Endothelial cell of umbilical vein (primary cell): Measurements from ENCODE around the gene UQCRHL. TPM values are rescaled to one million over a fixed set of nuclear protein-coding genes. Genes with fewer than 3 reads are reported as not detected.

ENCODE experiments used
- BruUV-seq: library from RNA; stranded (reverse); fragments of 400-500 nt; replicated peaks from 2 replicates; lab custom pipeline; 2021; lab: Mats Ljungman, UMichigan
- CTCF ChIA-PET: fragments of 300-600, 350-600 bp; sonication (Branson Sonifier 250); formaldehyde crosslinking; loops from one replicate; lab custom pipeline; 2021; ENCODE audit warnings: antibody characterized with exemption, inconsistent platforms; lab: Charles Lee
- POLR2A ChIA-PET: fragments of 300-600, 350-600 bp; sonication (Branson Sonifier 250); formaldehyde crosslinking; loops from one replicate; lab custom pipeline; 2021; ENCODE audit warnings: antibody characterized with exemption, inconsistent platforms; lab: Charles Lee
- DNase-seq: peaks from one replicate; pipeline ENCODE4 v3.0.0-alpha.2; 2011; ENCODE audit warnings: low read depth, low spot score
- FAIRE-seq: peaks from 2 replicates; lab custom pipeline; 2011; peaks lifted over from hg19 to GRCh38; lab: Jason Lieb, UNC
- H2AFZ ChIP-seq: 2 replicates; pipeline ENCODE4 v1.6.0; 2012; ENCODE audit warnings: low read depth, low read length, control low read depth, inconsistent platforms
- H3K27ac ChIP-seq: 2 replicates; pipeline ENCODE4 v1.5.1; 2011; ENCODE audit warnings: low read depth, mild to moderate bottlenecking, control low read depth, low read length, moderate library complexity; ENCODE audit not compliant: insufficient read depth
- H3K27me3 ChIP-seq, 2 experiments: 2 replicates each; pipeline versions ENCODE4 v1.6.0 to v1.6.1; 2011; ENCODE audit warnings: low read length in 2 of 2, mixed read lengths in 1 of 2; ENCODE audit not compliant: control insufficient read depth in 2 of 2, insufficient read depth in 2 of 2
- H3K36me3 ChIP-seq, 2 experiments: 2 replicates in 1 of 2; 3 replicates in 1 of 2; pipeline ENCODE4 v1.5.1; 2011; ENCODE audit warnings: low read length in 2 of 2, mild to moderate bottlenecking in 1 of 2, moderate library complexity in 1 of 2; ENCODE audit not compliant: control insufficient read depth in 2 of 2, insufficient read depth in 2 of 2; ENCODE audit errors: extremely low read depth in 1 of 2
- H3K4me1 ChIP-seq: 3 replicates; pipeline ENCODE4 v1.5.1; 2011; ENCODE audit warnings: mild to moderate bottlenecking, low read length; ENCODE audit not compliant: control insufficient read depth, insufficient read depth; ENCODE audit errors: extremely low read depth
- H3K4me2 ChIP-seq: 2 replicates; pipeline ENCODE4 v1.6.1; 2011; ENCODE audit warnings: low read length, control low read depth, mixed read lengths; ENCODE audit not compliant: insufficient read depth
- H3K4me3 ChIP-seq, 3 experiments: fragments of 200-600 bp in 1 of 3; sonication (generic), shearing (Covaris generic) in 1 of 3; replicated peaks in 1 of 3; 2 replicates each; pipeline ENCODE4 v1.5.1; 2011 to 2016; ENCODE audit warnings: control low read depth in 3 of 3, low read length in 3 of 3, mild to moderate bottlenecking in 2 of 3, inconsistent platforms in 1 of 3, low read depth in 1 of 3, moderate library complexity in 1 of 3; ENCODE audit not compliant: insufficient read depth in 1 of 3
- H3K79me2 ChIP-seq: 2 replicates; pipeline ENCODE4 v1.6.0; 2012; ENCODE audit warnings: low read length, inconsistent platforms; ENCODE audit not compliant: control insufficient read depth, insufficient read depth
- H3K9ac ChIP-seq: replicated peaks from 2 replicates; pipeline ENCODE3; 2011; ENCODE audit warnings: low read length, control low read depth; ENCODE audit not compliant: insufficient read depth; ENCODE audit errors: extremely low read depth
- H3K9me1 ChIP-seq: replicated peaks from 3 replicates; pipeline ENCODE4 v1.6.0; 2011; ENCODE audit warnings: mild to moderate bottlenecking, low read length; ENCODE audit not compliant: control insufficient read depth, insufficient read depth; ENCODE audit errors: extremely low read depth
- H3K9me3 ChIP-seq: replicated peaks from 2 replicates; pipeline ENCODE4 v1.5.1; 2012; ENCODE audit warnings: low read length, inconsistent platforms; ENCODE audit not compliant: control insufficient read depth, insufficient read depth
- H4K20me1 ChIP-seq: replicated peaks from 2 replicates; pipeline ENCODE3; 2011; ENCODE audit warnings: mild to moderate bottlenecking, low read length; ENCODE audit not compliant: control insufficient read depth, insufficient read depth; ENCODE audit errors: extremely low read depth
- CTCF ChIP-seq, 2 donors: IDR thresholded peaks; 1 replicate in 1 of 2; 2 replicates in 1 of 2; pipeline ENCODE4 v1.5.1; 2011; ENCODE audit warnings: low read length in 2 of 2, mild to moderate bottlenecking in 2 of 2, moderate library complexity in 2 of 2, control low read depth in 1 of 2, inconsistent platforms in 1 of 2, low read depth in 1 of 2; ENCODE audit not compliant: insufficient read depth in 1 of 2; ENCODE audit errors: extremely low read depth in 1 of 2
- EZH2 ChIP-seq: IDR thresholded peaks from 2 replicates; pipeline ENCODE4 v1.6.1; 2012; ENCODE audit warnings: borderline replicate concordance, low read depth, mild to moderate bottlenecking, moderate library complexity, low read length, inconsistent platforms; ENCODE audit not compliant: severe bottlenecking
- FOS ChIP-seq: IDR thresholded peaks from 2 replicates; pipeline ENCODE4 v1.6.1; 2011; ENCODE audit warnings: mild to moderate bottlenecking, low read length, moderate library complexity, borderline replicate concordance; ENCODE audit not compliant: insufficient read depth
- GATA2 ChIP-seq: IDR thresholded peaks from 2 replicates; pipeline ENCODE4 v1.7.0; 2011; ENCODE audit warnings: low read depth, mild to moderate bottlenecking, moderate library complexity, mixed read lengths, low read length; ENCODE audit not compliant: insufficient read length, insufficient read depth
- JUN ChIP-seq: IDR thresholded peaks from 2 replicates; pipeline ENCODE4 v1.6.1; 2011; ENCODE audit warnings: borderline replicate concordance, low read depth; ENCODE audit not compliant: insufficient read length, insufficient read depth
- MAX ChIP-seq: IDR thresholded peaks from 2 replicates; pipeline ENCODE4 v1.6.1; 2011; ENCODE audit not compliant: insufficient read depth, insufficient read length
- MYC ChIP-seq: IDR thresholded peaks from one replicate; pipeline ENCODE4 v1.6.1; 2011; ENCODE audit warnings: mild to moderate bottlenecking, low read depth, low read length
- POLR2A ChIP-seq: IDR thresholded peaks from 2 replicates; pipeline ENCODE4 v1.6.1; 2012; ENCODE audit warnings: low read depth, mild to moderate bottlenecking, control low read depth, low read length
- POLR2AphosphoS5 ChIP-seq: IDR thresholded peaks from 2 replicates; pipeline ENCODE4 v1.6.1; 2012; ENCODE audit warnings: low read depth, mild to moderate bottlenecking, control low read depth, low read length, moderate library complexity; ENCODE audit not compliant: insufficient read depth
- dilution Hi-C: fragments of 300-500 bp; cut with MboI; formaldehyde crosslinking; loops from one replicate; pipeline ENCODE4 v1.15.0; 2019; ENCODE audit warnings: low sequenced_read_pairs; ENCODE audit not compliant: extremely low pct_ligation_motif_present
- intact Hi-C: fragments of 100-400 bp; cut with micrococcal nuclease; formaldehyde crosslinking; loops from one replicate; pipeline ENCODE4 v1.10.0; 2022
- polyA plus RNA-seq, 4 experiments: library from polyadenylated mRNA; depleted of rRNA in 3 of 4; stranded (reverse) in 3 of 4; unstranded in 1 of 4; fragments of >200 nt; gene quantifications; 2 replicates each; pipeline versions ENCODE4 v1.2.1 to v1.2.3, GENCODE V29; 2011 to 2012; ENCODE audit warnings: missing spikeins in 1 of 4
- total RNA-seq: library from RNA; stranded (reverse); gene quantifications from 2 replicates; pipeline ENCODE4 v1.2.3, GENCODE V29; 2021

The UQCRHL gene
- total and polyA plus RNA-seq, 2 donors (not counting 3 experiments of a cell fraction or from before 2014, with no cell fraction given) = 0.92 to 1.4 TPM

- TF ChIP-seq POLR2AphosphoS5 = no peak
- TF ChIP-seq GATA2 = peak; percentile 43
- no peak for TF ChIP-seq POLR2A
- no TSS peak for BruUV-seq
- Histone ChIP-seq H3K36me3 (no peaks in the 10 kb centered on the region), H4K20me1 (no peaks in the 10 kb centered on the region), H2AFZ (peak overlapping the region; percentile 14), H3K9me3 (no peaks in the 10 kb centered on the region), H3K27me3 (no peaks in the 10 kb centered on the region), H3K79me2 (peaks cover 71% of the 10 kb centered on the region), H3K9me1 (no peaks in the 10 kb centered on the region), H3K4me3 (peak overlapping the region; percentile 71 to 100 (median 99)), H3K9ac (peak overlapping the region; percentile 99), H3K4me1 (peaks cover 25% of the 10 kb centered on the region), H3K27ac (peak overlapping the region; percentile 62), H3K4me2 (peak overlapping the region; percentile 74)
- peak; percentile 73 for FAIRE-seq
- peak; percentile 78 for DNase-seq
- dilution Hi-C loops (no loop called here), intact Hi-C loops (loop anchor here (1.0 to 10.0 kb wide), 4 partner anchors 35 to 325 kb away; partner anchors contain the start of genes CASP9, DDI2 and DNAJC16)
- ChIA-PET CTCF (interaction anchor here (1.1 to 1.7 kb wide), 4 partner anchors 16 to 74 kb away, joined by 3 to 7 read pairs (median 5); no protein-coding TSS in a partner anchor), POLR2A (interaction anchor here (0.6 to 1.5 kb wide), 4 partner anchors 13 to 305 kb away, joined by 3 to 7 read pairs (median 6); no protein-coding TSS in a partner anchor)
Measured at GRCh38 chr1:15849775-15850324, 42.4 kb upstream of the UQCRHL start.

- H3K36me3 ChIP-seq = no peaks in the 10 kb centered on the region
- FAIRE-seq = peak; percentile 70
- TF ChIP-seq POLR2AphosphoS5 (peak; percentile 21), MYC (no peak), GATA2 (no peak), FOS (peak; percentile 71), CTCF (IDR thresholded peaks at IDR 0.05; ENCODE audit: extremely low read depth in 1 of 2, insufficient read depth in 1 of 2, low read depth in 1 of 2, low read length in 2 of 2) (no peak), MAX (no peak), EZH2 (no peak), JUN (peak; percentile 50), POLR2A (peak; percentile 74)
- peak overlapping the region; percentile 74 for H3K4me2 ChIP-seq
- H4K20me1 ChIP-seq = no peaks in the 10 kb centered on the region
- peaks cover 64% of the 10 kb centered on the region for H3K79me2 ChIP-seq
- intact Hi-C loops = loop anchor here (1.0 to 10.0 kb wide), 4 partner anchors 34 to 324 kb away; partner anchors contain the start of genes CASP9, DDI2 and DNAJC16
- peak overlapping the region; percentile 62 for H3K27ac ChIP-seq
- H3K4me3 ChIP-seq = peak overlapping the region; percentile 71 to 100 (median 99)
- ChIA-PET CTCF (interaction anchor here (1.1 to 3.8 kb wide), 7 partner anchors 15 to 74 kb away, joined by 3 to 22 read pairs (median 5); no protein-coding TSS in a partner anchor), POLR2A (interaction anchor here (0.6 to 1.5 kb wide), 6 partner anchors 12 to 306 kb away, joined by 3 to 7 read pairs (median 4); no protein-coding TSS in a partner anchor)
- peak overlapping the region; percentile 14 for H2AFZ ChIP-seq
- H3K4me1 ChIP-seq = peaks cover 25% of the 10 kb centered on the region
- peak overlapping the region; percentile 99 for H3K9ac ChIP-seq
- TSS peak; percentile 55 for BruUV-seq
- dilution Hi-C loops = no loop called here
- H3K9me3 ChIP-seq = no peaks in the 10 kb centered on the region
- peak; percentile 94 for DNase-seq
- no peaks in the 10 kb centered on the region for H3K9me1 ChIP-seq
- H3K27me3 ChIP-seq = no peaks in the 10 kb centered on the region
Measured at GRCh38 chr1:15848929-15849774, 41.7 kb upstream of the UQCRHL start.
